Esophagus muscularis mucosa (tissue), 4 donors: ENCODE results near the gene NXN. TPM values are rescaled to one million over a fixed set of nuclear protein-coding genes. Genes with fewer than 3 reads are reported as not detected.
"Not testable (repeated sequence)": the region's sequence is repeated elsewhere in the genome, so short reads cannot be mapped to it uniquely, and the experiment has no call there.

Experiments used
- DNase-seq: peaks from one replicate; pipeline ENCODE4 v3.0.0-alpha.2; 2017; ENCODE audit errors: extremely low spot score
- H3K27ac ChIP-seq, 4 donors: fragments of 200-600 bp; sonication (generic); replicated peaks in 1 of 4; 1 replicate in 3 of 4; 2 replicates in 1 of 4; pipeline ENCODE4 v1.5.1; 2016 to 2019; ENCODE audit warnings: mild to moderate bottlenecking in 1 of 4
- H3K27me3 ChIP-seq, 4 donors: fragments of 200-600 bp; sonication (generic); one replicate each; pipeline versions ENCODE4 v1.5.1 to v1.6.0; 2016 to 2019
- H3K36me3 ChIP-seq, 4 donors: fragments of 200-600 bp; sonication (generic); one replicate each; pipeline ENCODE4 v1.5.1; 2016 to 2019
- H3K4me1 ChIP-seq, 4 donors: fragments of 200-600 bp; sonication (generic); one replicate each; pipeline ENCODE4 v1.5.1; 2016 to 2019
- H3K4me3 ChIP-seq, 4 donors: fragments of 200-600 bp; sonication (generic); 1 replicate in 2 of 4; 2 replicates in 2 of 4; pipeline ENCODE4 v1.5.1; 2016 to 2019; ENCODE audit warnings: mild to moderate bottlenecking in 4 of 4, moderate library complexity in 1 of 4
- H3K9me3 ChIP-seq, 4 donors: fragments of 200-600 bp; sonication (generic); 1 replicate in 3 of 4; 2 replicates in 1 of 4; pipeline ENCODE4 v1.5.1; 2016 to 2019
- EP300 ChIP-seq: sonication (generic); formaldehyde crosslinking; IDR thresholded peaks from one replicate; pipeline ENCODE4 v1.6.1; 2017; ENCODE audit warnings: antibody characterized with exemption
- POLR2A ChIP-seq: fragments of 450-650 bp; IDR thresholded peaks from one replicate; pipeline ENCODE4 v1.6.1; 2017; ENCODE audit warnings: antibody characterized with exemption, moderate library complexity, mild to moderate bottlenecking, low read depth
- POLR2AphosphoS5 ChIP-seq, 2 donors: sonication (generic); formaldehyde crosslinking; IDR thresholded peaks; one replicate each; pipeline ENCODE4 v1.6.1; 2017; ENCODE audit warnings: antibody characterized with exemption in 2 of 2
- WGBS: methylation state at CpG from one replicate; pipeline ENCODE4 v1.1.5; 2018; 5-methylcytosine and 5-hydroxymethylcytosine counted together
- intact Hi-C: fragments of 100-400 bp; cut with DNase I; formaldehyde crosslinking; loops from one replicate; pipeline ENCODE4 v1.15.1; 2023
- total RNA-seq, 4 donors: library from RNA; depleted of rRNA; stranded (reverse); fragments of >200 nt; gene quantifications; one replicate each; pipeline versions ENCODE4 v1.1.0 to v1.2.1, GENCODE V29; 2016
- TF ChIP-seq, protein P1 (sequence below), 3 experiments: fragments of 200-600 bp in 2 of 3; fragments of 450-650 bp in 1 of 3; sonication (generic) in 2 of 3; IDR thresholded peaks; one replicate each; pipeline ENCODE4 v1.5.1; 2017 to 2019; ENCODE audit warnings: antibody characterized with exemption in 3 of 3, mild to moderate bottlenecking in 2 of 3, moderate library complexity in 1 of 3

The NXN gene
- total RNA-seq, 4 donors from 2014 or later = 37.0 to 65.6 (median 49.8) TPM

GRCh38 chr17:806781-807522 lies 172.6 kb downstream of the NXN start:
- no peaks in the 10 kb centered on the region for H3K27me3 ChIP-seq
- H3K36me3 ChIP-seq = peaks cover 3 to 52% (median 27%) of the 10 kb centered on the region in 4 donors
- H3K9me3 ChIP-seq = no peaks in the 10 kb centered on the region
- WGBS = 87% methylated on average over 31 of the region's 33 CpGs
- intact Hi-C loops = no loop called here
- no peak for DNase-seq
- H3K4me3 ChIP-seq = no peak overlapping the region
- no peak overlapping the region for H3K27ac ChIP-seq
- TF ChIP-seq EP300 = no peak
- TF ChIP-seq, protein P1, sequence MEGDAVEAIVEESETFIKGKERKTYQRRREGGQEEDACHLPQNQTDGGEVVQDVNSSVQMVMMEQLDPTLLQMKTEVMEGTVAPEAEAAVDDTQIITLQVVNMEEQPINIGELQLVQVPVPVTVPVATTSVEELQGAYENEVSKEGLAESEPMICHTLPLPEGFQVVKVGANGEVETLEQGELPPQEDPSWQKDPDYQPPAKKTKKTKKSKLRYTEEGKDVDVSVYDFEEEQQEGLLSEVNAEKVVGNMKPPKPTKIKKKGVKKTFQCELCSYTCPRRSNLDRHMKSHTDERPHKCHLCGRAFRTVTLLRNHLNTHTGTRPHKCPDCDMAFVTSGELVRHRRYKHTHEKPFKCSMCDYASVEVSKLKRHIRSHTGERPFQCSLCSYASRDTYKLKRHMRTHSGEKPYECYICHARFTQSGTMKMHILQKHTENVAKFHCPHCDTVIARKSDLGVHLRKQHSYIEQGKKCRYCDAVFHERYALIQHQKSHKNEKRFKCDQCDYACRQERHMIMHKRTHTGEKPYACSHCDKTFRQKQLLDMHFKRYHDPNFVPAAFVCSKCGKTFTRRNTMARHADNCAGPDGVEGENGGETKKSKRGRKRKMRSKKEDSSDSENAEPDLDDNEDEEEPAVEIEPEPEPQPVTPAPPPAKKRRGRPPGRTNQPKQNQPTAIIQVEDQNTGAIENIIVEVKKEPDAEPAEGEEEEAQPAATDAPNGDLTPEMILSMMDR (IDR thresholded peaks at IDR 0.05) = no peak
- TF ChIP-seq POLR2AphosphoS5 (IDR thresholded peaks at IDR 0.05) = no peak
- TF ChIP-seq POLR2A = no peak
- no peaks in the 10 kb centered on the region for H3K4me1 ChIP-seq

DNA sequence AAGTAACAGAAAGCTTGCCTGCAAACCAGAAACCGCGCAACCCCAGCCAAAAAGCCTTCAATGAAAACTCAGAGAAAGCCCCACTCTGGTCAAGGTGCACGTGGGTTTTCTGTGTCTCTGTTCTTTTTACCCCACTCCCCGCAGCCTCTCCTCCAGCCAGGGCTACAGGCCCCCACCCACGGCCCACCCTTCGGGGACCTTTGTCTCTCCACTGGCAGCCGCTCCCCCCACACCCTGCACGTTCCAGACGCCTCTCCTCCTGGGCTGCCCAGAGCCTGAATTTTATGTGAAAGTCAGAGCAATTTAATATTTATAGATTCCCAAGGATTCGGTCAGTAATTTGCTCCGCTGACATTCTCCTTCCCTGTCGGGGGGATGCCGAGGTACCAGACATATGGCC lies 173.2 kb downstream of the NXN start:
- no peak for DNase-seq
- WGBS = 79% methylated on average over 13 of the region's 13 CpGs
- intact Hi-C loops = no loop called here
- no peaks in the 10 kb centered on the region for H3K9me3 ChIP-seq
- no peak overlapping the region for H3K27ac ChIP-seq
- H3K27me3 ChIP-seq = no peaks in the 10 kb centered on the region
- TF ChIP-seq EP300 (no peak), POLR2AphosphoS5 (IDR thresholded peaks at IDR 0.05) (no peak), POLR2A (no peak)
- TF ChIP-seq, protein P1 (IDR thresholded peaks at IDR 0.05) = no peak
- no peaks in the 10 kb centered on the region for H3K4me1 ChIP-seq
- peaks cover 3 to 57% (median 27%) of the 10 kb centered on the region in 4 donors for H3K36me3 ChIP-seq
- H3K4me3 ChIP-seq = no peak overlapping the region

- peaks cover 3 to 61% (median 29%) of the 10 kb centered on the region in 4 donors for H3K36me3 ChIP-seq
- intact Hi-C loops = not testable (repeated sequence)
Observed at GRCh38 chr17:805886-806285, 173.7 kb downstream of the NXN start.

DNA sequence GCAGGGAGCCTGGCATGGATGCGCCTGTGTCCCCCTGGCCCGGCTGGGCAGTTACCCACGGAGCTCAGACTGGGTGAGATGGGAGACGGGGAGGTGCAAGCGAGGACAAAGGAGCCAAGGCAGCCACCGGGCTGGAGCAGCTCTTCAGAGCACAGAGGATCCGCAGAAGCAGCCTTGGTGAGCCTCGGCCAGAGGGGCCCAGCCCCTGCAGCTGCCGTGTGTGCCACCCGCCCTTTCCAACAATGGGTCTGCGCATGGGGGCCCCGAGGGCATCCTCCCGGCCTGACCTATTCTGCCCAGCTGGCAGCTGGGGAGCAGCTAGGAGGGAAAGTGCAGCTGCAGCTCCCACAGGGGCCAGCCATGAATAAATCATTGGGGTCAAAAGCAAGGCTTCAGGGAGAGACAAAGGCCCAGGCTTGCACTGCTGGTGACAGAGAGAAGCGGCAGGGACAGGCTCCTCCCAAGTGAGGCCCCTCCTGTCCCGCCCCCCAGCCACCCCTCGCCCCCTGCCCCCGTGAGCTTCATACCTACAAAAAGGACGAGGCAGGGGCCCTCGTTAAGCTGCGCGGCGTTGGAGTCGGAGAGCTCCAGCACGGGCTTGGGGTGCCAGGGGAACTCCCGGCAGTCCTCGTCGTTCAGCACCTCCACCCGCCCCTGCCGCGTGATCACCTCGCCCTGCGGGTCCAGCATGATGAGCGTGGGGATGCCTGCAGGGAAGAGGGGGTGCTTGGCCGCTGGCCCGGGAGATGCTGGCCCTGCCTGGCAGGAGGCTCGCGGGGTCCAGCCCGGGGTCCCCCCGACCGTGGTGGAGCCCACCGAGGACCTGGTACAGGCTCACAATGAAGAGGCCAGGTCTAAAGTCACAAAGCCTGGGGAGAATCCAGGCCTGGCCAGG lies 174.8 kb downstream of the NXN start:
- Histone ChIP-seq H3K4me1 (no peaks in the 10 kb centered on the region), H3K4me3 (no peak overlapping the region), H3K27ac (no peak overlapping the region), H3K9me3 (no peaks in the 10 kb centered on the region), H3K27me3 (no peaks in the 10 kb centered on the region), H3K36me3 (peaks cover 3 to 72% (median 36%) of the 10 kb centered on the region in 4 donors)
- intact Hi-C loops = no loop called here
- TF ChIP-seq EP300 (no peak), POLR2A (no peak), POLR2AphosphoS5 (IDR thresholded peaks at IDR 0.05) (no peak)
- TF ChIP-seq, protein P1 (IDR thresholded peaks at IDR 0.05) = no peak
- DNase-seq = no peak
- WGBS = 81% methylated on average over 5 of the region's 41 CpGs

More at GRCh38 chr17:805886-806285, 173.7 kb downstream of the NXN start:
- H3K27me3 ChIP-seq, H3K27ac ChIP-seq, H3K4me3 ChIP-seq, H3K4me1 ChIP-seq, DNase-seq, H3K9me3 ChIP-seq: not testable (repeated sequence)
- WGBS = 92% methylated on average over 5 of the region's 23 CpGs
